Stimulated activated CD4-positive, alpha-beta T cell treated with anti-CD3 and anti-CD28 coated beads, Interleukin-4, amount 100 ng/mL, for 1 hour (primary cell): ENCODE results near the gene E2F8.

Source experiments
- DNase-seq: peaks from one replicate; pipeline ENCODE4 v3.0.0-alpha.2; 2020

Gene E2F8

GRCh38 chr11:19181531-19182261 lies 59.0 kb downstream of the E2F8 start:
- DNase-seq, result no peak

DNA sequence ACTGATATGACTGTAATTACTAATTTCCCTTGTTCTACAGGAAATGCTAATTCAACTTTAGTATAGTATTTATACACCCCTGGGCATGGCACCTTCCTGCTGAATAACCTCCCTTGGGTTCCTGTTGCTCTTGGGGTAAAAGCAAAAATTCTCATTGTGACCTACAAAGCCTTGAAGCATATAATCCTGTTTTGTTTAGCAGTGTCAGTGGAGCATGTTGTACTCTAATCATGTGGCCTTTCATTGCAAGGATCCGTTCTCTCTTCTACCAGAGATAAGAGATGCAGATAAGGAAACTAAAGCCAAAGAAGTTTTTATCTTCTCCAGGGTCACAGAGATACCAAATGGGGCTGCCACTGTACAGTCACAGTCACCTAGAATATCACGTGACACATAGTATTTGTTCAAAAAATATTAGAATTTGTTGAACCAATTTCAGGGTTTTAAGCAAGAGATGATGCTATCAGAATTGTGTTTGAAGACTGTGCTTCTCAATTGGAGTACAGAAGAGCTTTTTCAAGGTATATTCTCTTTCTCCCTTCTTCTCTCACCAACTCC lies 64.0 kb downstream of the E2F8 start:
- DNase-seq, result no peak
